Breast epithelium (tissue), 3 donors: Measurements from ENCODE around the gene FRS3.

Experiments used
- POLR2A ChIP-seq: fragments of 450-650 bp; IDR thresholded peaks from one replicate; pipeline ENCODE4 v1.6.1; 2016; ENCODE audit warnings: antibody characterized with exemption, mild to moderate bottlenecking, moderate library complexity
- TF ChIP-seq, protein P1 (sequence below), 3 donors: fragments of 450-650 bp; IDR thresholded peaks; one replicate each; pipeline ENCODE4 v1.5.1; 2016 to 2017; ENCODE audit warnings: antibody characterized with exemption in 3 of 3, mild to moderate bottlenecking in 3 of 3, moderate library complexity in 3 of 3

DNA sequence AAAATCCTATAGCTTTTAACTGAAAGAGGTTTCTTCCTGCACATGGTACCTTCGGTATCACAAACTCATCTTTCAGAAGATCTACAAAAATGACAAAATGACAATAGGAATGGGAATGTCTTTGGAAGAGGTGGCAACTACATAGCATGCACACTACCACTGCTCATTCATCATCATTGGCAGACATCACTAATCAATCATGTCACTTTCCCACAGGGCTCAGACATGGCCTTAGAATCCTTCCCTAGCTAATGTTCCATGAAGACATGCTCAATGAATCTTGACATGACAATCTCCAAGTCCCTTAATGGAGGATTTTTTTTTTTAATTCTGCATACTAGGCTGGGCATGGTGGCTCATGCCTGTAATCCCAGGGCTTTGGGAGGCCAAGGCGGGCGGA, 29.3 kb downstream of the FRS3 start:
- TF ChIP-seq, protein P1, sequence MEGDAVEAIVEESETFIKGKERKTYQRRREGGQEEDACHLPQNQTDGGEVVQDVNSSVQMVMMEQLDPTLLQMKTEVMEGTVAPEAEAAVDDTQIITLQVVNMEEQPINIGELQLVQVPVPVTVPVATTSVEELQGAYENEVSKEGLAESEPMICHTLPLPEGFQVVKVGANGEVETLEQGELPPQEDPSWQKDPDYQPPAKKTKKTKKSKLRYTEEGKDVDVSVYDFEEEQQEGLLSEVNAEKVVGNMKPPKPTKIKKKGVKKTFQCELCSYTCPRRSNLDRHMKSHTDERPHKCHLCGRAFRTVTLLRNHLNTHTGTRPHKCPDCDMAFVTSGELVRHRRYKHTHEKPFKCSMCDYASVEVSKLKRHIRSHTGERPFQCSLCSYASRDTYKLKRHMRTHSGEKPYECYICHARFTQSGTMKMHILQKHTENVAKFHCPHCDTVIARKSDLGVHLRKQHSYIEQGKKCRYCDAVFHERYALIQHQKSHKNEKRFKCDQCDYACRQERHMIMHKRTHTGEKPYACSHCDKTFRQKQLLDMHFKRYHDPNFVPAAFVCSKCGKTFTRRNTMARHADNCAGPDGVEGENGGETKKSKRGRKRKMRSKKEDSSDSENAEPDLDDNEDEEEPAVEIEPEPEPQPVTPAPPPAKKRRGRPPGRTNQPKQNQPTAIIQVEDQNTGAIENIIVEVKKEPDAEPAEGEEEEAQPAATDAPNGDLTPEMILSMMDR (IDR thresholded peaks at IDR 0.05), result no peak
- TF ChIP-seq POLR2A, result no peak
